SJCRH30 (cell line): ENCODE data around the gene ZNF385A. TPM values are rescaled to one million over a fixed set of nuclear protein-coding genes. Genes with fewer than 3 reads are reported as not detected.

Experiments
- DNase-seq, 2 experiments: peaks; one replicate each; pipeline ENCODE4 v3.0.0-alpha.2; 2015 to 2020
- H3K27ac ChIP-seq: fragments of 250-450 bp; sonication (Bioruptor Pico); 2 replicates; pipeline ENCODE4 v1.5.1; 2020; ENCODE audit warnings: mild to moderate bottlenecking, moderate library complexity
- H3K27me3 ChIP-seq: fragments of 250-450 bp; sonication (Bioruptor Pico); 2 replicates; pipeline ENCODE4 v1.5.1; 2020; ENCODE audit warnings: mild to moderate bottlenecking, moderate library complexity
- H3K36me3 ChIP-seq: fragments of 250-450 bp; sonication (Bioruptor Pico); 2 replicates; pipeline ENCODE4 v1.5.1; 2020; ENCODE audit warnings: mild to moderate bottlenecking, moderate library complexity
- H3K4me1 ChIP-seq: fragments of 250-450 bp; sonication (Bioruptor Pico); 2 replicates; pipeline ENCODE4 v1.5.1; 2020; ENCODE audit warnings: mild to moderate bottlenecking, moderate library complexity
- H3K4me3 ChIP-seq: fragments of 250-450 bp; sonication (Bioruptor Pico); 2 replicates; pipeline ENCODE4 v1.5.1; 2020; ENCODE audit warnings: mild to moderate bottlenecking, moderate library complexity
- H3K9me3 ChIP-seq: fragments of 250-450 bp; sonication (Bioruptor Pico); replicated peaks from 2 replicates; pipeline ENCODE4 v1.5.1; 2020; ENCODE audit warnings: mild to moderate bottlenecking, moderate library complexity
- total RNA-seq: library from RNA; depleted of rRNA; stranded (reverse); fragments of >200 nt; shearing (Covaris generic); gene quantifications from 2 replicates; pipeline ENCODE4 v1.2.3, GENCODE V29; 2014

ZNF385A gene
- total RNA-seq, 1 experiment from 2014 or later, result 12.7 TPM

GRCh38 chr12:54407183-54407905 is 22.8 kb upstream of the ZNF385A start:
- Histone ChIP-seq H3K36me3 (peaks cover 33% of the 10 kb centered on the region), H3K27ac (no peak overlapping the region), H3K9me3 (no peaks in the 10 kb centered on the region), H3K4me3 (no peak overlapping the region), H3K4me1 (peaks cover 3% of the 10 kb centered on the region; the same call in 1 of the 2 replicates), H3K27me3 (no peaks in the 10 kb centered on the region)
- DNase-seq, result no peak

DNA sequence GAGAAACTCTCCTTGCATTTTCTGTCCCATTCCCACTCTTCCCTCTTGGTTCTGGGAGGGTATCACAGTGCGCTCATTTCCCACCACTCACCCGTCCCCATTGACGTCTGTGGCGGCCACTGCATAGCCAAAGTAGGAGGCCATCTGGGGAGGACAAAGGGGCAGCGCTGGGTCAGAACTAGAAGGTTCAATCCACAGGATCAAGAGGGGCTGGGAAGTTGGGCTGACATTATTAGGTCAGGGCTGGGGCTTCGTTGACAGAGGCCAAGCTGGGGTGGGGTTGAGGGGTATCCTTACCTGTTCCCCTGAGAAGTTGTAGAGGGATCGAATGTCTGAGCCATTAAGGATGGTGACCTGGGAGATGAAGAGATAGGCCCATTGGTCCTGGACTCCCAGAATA is 21.0 kb upstream of the ZNF385A start:
- no peaks in the 10 kb centered on the region for H3K4me1 ChIP-seq
- H3K4me3 ChIP-seq, result no peak overlapping the region
- peaks cover 36% of the 10 kb centered on the region for H3K36me3 ChIP-seq
- no peaks in the 10 kb centered on the region for H3K9me3 ChIP-seq
- H3K27ac ChIP-seq, result no peak overlapping the region
- DNase-seq, result no peak
- no peaks in the 10 kb centered on the region for H3K27me3 ChIP-seq

GRCh38 chr12:54405106-54405505 is 20.6 kb upstream of the ZNF385A start:
- Histone ChIP-seq H3K27me3 (no peaks in the 10 kb centered on the region), H3K4me3 (no peak overlapping the region), H3K36me3 (peaks cover 40% of the 10 kb centered on the region), H3K4me1 (no peaks in the 10 kb centered on the region), H3K27ac (no peak overlapping the region), H3K9me3 (no peaks in the 10 kb centered on the region)
- no peak for DNase-seq

- Histone ChIP-seq H3K4me3 (no peak overlapping the region), H3K27me3 (no peaks in the 10 kb centered on the region), H3K36me3 (peaks cover 40% of the 10 kb centered on the region), H3K4me1 (no peaks in the 10 kb centered on the region), H3K9me3 (no peaks in the 10 kb centered on the region), H3K27ac (no peak overlapping the region)
- DNase-seq, result peak; percentile 44 to 76
Measured at GRCh38 chr12:54404061-54405004, 19.8 kb upstream of the ZNF385A start.

GRCh38 chr12:54401119-54401518 is 16.6 kb upstream of the ZNF385A start:
- Histone ChIP-seq H3K4me1 (no peaks in the 10 kb centered on the region), H3K4me3 (no peak overlapping the region), H3K27ac (no peak overlapping the region), H3K36me3 (peaks cover 49% of the 10 kb centered on the region), H3K27me3 (no peaks in the 10 kb centered on the region), H3K9me3 (no peaks in the 10 kb centered on the region)
- DNase-seq, result no peak

DNA sequence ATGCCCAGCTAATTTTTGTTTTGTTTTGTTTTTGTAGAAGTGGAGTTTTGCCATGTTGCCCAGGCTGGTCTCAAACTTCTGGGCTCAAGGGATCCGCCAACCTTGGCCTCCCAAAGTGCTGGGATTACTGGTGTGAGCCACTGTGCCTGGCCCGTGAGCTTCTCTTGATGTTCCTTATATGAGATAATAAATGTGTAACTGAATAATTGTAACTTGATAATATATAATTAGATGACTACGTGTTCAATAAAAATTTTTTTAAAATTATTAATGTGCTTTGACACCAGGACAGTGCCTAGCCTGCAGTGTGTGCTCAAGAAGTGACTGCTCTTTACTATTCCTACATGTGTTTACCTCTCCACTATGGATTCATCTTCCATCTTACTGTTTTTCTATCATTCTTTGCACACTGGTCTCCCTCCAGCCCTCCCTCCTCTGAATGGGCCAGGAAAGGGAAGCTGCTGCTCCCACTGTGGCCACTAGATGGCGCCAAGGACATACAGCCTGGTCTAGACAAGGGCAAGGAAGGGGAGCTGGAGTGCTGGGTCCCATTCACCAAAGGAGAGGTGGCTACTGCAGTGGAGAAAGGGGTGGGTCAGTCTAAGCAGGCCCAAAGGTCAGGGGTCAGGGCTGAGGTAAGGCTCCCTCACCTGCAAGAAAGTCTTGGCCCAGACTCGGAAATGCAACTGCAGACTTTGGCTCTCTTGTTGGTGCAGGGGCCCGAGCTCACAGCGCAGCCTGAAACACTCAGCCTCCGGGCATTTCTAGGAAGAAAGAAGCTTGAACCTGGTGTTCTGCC is 14.7 kb upstream of the ZNF385A start:
- Histone ChIP-seq H3K9me3 (no peaks in the 10 kb centered on the region), H3K27ac (no peak overlapping the region), H3K4me1 (peaks cover 5% of the 10 kb centered on the region), H3K27me3 (no peaks in the 10 kb centered on the region), H3K4me3 (no peak overlapping the region), H3K36me3 (peaks cover 55% of the 10 kb centered on the region)
- DNase-seq, result peak; percentile 75 to 92

GRCh38 chr12:54398218-54398617 is 13.7 kb upstream of the ZNF385A start:
- H3K9me3 ChIP-seq, result no peaks in the 10 kb centered on the region
- H3K4me1 ChIP-seq, result peaks cover 15% of the 10 kb centered on the region
- no peak overlapping the region for H3K4me3 ChIP-seq
- no peak overlapping the region for H3K27ac ChIP-seq
- H3K36me3 ChIP-seq, result peaks cover 46% of the 10 kb centered on the region
- H3K27me3 ChIP-seq, result no peaks in the 10 kb centered on the region
- no peak for DNase-seq

GRCh38 chr12:54397157-54397556 is 12.6 kb upstream of the ZNF385A start:
- H3K27me3 ChIP-seq, result no peaks in the 10 kb centered on the region
- peaks cover 42% of the 10 kb centered on the region for H3K36me3 ChIP-seq
- no peak for DNase-seq
- peaks cover 20% of the 10 kb centered on the region for H3K4me1 ChIP-seq
- H3K9me3 ChIP-seq, result no peaks in the 10 kb centered on the region
- H3K4me3 ChIP-seq, result no peak overlapping the region
- H3K27ac ChIP-seq, result no peak overlapping the region

- H3K4me3 ChIP-seq, result no peak overlapping the region
- H3K27ac ChIP-seq, result no peak overlapping the region
- DNase-seq, result no peak
- no peaks in the 10 kb centered on the region for H3K9me3 ChIP-seq
- H3K27me3 ChIP-seq, result no peaks in the 10 kb centered on the region
- H3K4me1 ChIP-seq, result peaks cover 20% of the 10 kb centered on the region
- H3K36me3 ChIP-seq, result peaks cover 39% of the 10 kb centered on the region
Measured at GRCh38 chr12:54395545-54395944, 11.0 kb upstream of the ZNF385A start.

- DNase-seq, result no peak
- H3K36me3 ChIP-seq, result peaks cover 34% of the 10 kb centered on the region
- H3K4me3 ChIP-seq, result no peak overlapping the region
Measured at GRCh38 chr12:54394986-54395385, 10.5 kb upstream of the ZNF385A start.

DNA sequence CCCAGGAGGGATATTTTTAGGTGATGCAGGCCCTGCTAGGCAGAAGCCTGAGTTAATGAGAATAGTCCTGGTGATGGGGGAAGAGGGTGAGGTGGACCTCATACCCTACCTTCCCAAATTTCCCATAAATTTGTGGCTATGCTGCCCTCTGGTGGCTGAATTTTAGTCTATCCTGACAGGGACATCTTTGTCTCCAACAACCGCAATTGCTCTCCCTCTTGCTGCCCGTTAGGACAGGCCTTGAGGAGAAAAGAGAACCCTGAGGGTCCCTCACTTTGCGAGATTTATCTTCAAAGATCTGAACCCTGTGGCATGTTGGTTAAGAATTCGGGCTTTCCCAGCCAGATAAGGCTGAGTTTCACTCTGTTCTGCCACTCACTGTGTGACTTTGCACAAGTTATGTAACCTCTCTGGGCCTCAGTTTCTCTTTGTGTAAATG is 9.8 kb upstream of the ZNF385A start:
- H3K27ac ChIP-seq, result peak overlapping the region; percentile 69
- DNase-seq, result peak; percentile 79 to 89
- peaks cover 20% of the 10 kb centered on the region for H3K4me1 ChIP-seq
- no peaks in the 10 kb centered on the region for H3K27me3 ChIP-seq
- peaks cover 34% of the 10 kb centered on the region for H3K36me3 ChIP-seq
- H3K4me3 ChIP-seq, result no peak overlapping the region
- H3K9me3 ChIP-seq, result no peaks in the 10 kb centered on the region

More at GRCh38 chr12:54394986-54395385, 10.5 kb upstream of the ZNF385A start:
- no peaks in the 10 kb centered on the region for H3K9me3 ChIP-seq
- H3K27me3 ChIP-seq, result no peaks in the 10 kb centered on the region
- peaks cover 20% of the 10 kb centered on the region for H3K4me1 ChIP-seq
- no peak overlapping the region for H3K27ac ChIP-seq

DNA sequence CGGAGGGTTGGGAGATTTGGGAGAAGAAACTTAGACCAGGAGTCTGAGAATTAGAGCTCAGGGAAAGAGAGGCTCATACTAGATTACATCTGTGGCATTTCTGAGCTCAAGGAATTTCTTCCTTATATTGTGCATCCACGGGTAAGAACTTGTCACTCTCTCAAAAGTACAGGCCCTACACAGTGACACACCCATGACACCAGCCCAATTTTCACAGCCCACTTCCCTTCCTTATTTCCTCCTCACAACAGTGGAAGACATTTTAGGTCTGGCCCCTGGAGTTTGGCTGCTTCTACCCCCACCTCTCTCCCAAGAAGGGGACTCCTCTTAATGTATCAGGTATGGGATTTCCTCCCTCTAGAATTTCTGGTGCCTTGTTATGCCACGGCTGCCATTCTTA is 9.2 kb upstream of the ZNF385A start:
- no peak for DNase-seq
- Histone ChIP-seq H3K4me1 (peaks cover 20% of the 10 kb centered on the region), H3K27me3 (no peaks in the 10 kb centered on the region), H3K27ac (peak overlapping the region; percentile 69), H3K36me3 (peaks cover 31% of the 10 kb centered on the region), H3K9me3 (no peaks in the 10 kb centered on the region), H3K4me3 (no peak overlapping the region)

GRCh38 chr12:54393207-54393609 is 8.7 kb upstream of the ZNF385A start:
- H3K27ac ChIP-seq, result peak overlapping the region; percentile 69
- peaks cover 28% of the 10 kb centered on the region for H3K36me3 ChIP-seq
- no peak overlapping the region for H3K4me3 ChIP-seq
- no peaks in the 10 kb centered on the region for H3K27me3 ChIP-seq
- peaks cover 23% of the 10 kb centered on the region for H3K4me1 ChIP-seq
- DNase-seq, result peak; percentile 70 to 79
- H3K9me3 ChIP-seq, result no peaks in the 10 kb centered on the region

- no peaks in the 10 kb centered on the region for H3K9me3 ChIP-seq
- H3K27ac ChIP-seq, result peak overlapping the region; percentile 69
Measured at GRCh38 chr12:54392485-54393206, 8.1 kb upstream of the ZNF385A start.

More at GRCh38 chr12:54392485-54393206, 8.1 kb upstream of the ZNF385A start:
- Histone ChIP-seq H3K4me3 (no peak overlapping the region), H3K4me1 (peaks cover 26% of the 10 kb centered on the region), H3K36me3 (peaks cover 25% of the 10 kb centered on the region), H3K27me3 (no peaks in the 10 kb centered on the region)
- DNase-seq, result no peak
